K562 (cell line): ENCODE measurements around the gene PLEKHG5. TPM values are rescaled to one million over a fixed set of nuclear protein-coding genes. Genes with fewer than 3 reads are reported as not detected.
A peak's percentile ranks its signal among the peaks of the same experiment; 100 is the strongest.

Source experiments
- ATAC-seq: fragments of 200-7000 bp; cut with Tn5 transposase; 3 replicates; pipeline ENCODE4 v1.9.1; 2020; ENCODE audit warnings: moderate library complexity
- BruUV-seq: library from RNA; stranded (reverse); fragments of 400-500 nt; replicated peaks from 2 replicates; lab custom pipeline; 2021; lab: Mats Ljungman, UMichigan
- CTCF ChIA-PET: fragments of 300-600 bp; formaldehyde crosslinking; extraction: SDS; loops from one replicate; lab custom pipeline; 2021; ENCODE audit warnings: low intra/inter-chr PET ratio; lab: Yijun Ruan, JAX
- POLR2A ChIA-PET: fragments of 300-600, 350-650 bp; sonication (Branson Sonifier 250); formaldehyde crosslinking; extraction: SDS; loops from one replicate; lab custom pipeline; 2021; ENCODE audit warnings: antibody characterized with exemption, inconsistent platforms; lab: Yijun Ruan, JAX
- DNase-seq, 4 experiments: peaks; one replicate each; pipeline versions ENCODE4 v3.0.0 to v3.0.0-alpha.2; 2011 to 2018; ENCODE audit warnings: low spot score in 3 of 4, mixed read lengths in 3 of 4; ENCODE audit errors: extremely low read depth in 1 of 4
- FAIRE-seq: peaks from 2 replicates; lab custom pipeline; 2011; peaks lifted over from hg19 to GRCh38; lab: Jason Lieb, UNC
- H2AFZ ChIP-seq: 2 replicates; pipeline ENCODE4 v1.6.0; 2011; ENCODE audit warnings: low read depth, low read length, control low read depth, inconsistent platforms
- H3K27ac ChIP-seq: fragments of 200-600 bp; 3 replicates; pipeline ENCODE4 v1.8.0; 2011; ENCODE audit warnings: low read depth, mild to moderate bottlenecking, control low read depth, inconsistent platforms, low read length, moderate library complexity, mixed read lengths; ENCODE audit errors: extremely low read depth
- H3K27me3 ChIP-seq, 2 experiments: fragments of 300-600 bp in 1 of 2; 2 replicates in 1 of 2; 3 replicates in 1 of 2; pipeline versions ENCODE4 v1.6.0 to v1.8.0; 2011; ENCODE audit warnings: inconsistent platforms in 2 of 2, low read length in 2 of 2, mild to moderate bottlenecking in 1 of 2, mixed read lengths in 1 of 2, moderate library complexity in 1 of 2; ENCODE audit not compliant: control insufficient read depth in 2 of 2, insufficient read depth in 2 of 2
- H3K36me3 ChIP-seq: fragments of 300-600 bp; 3 replicates; pipeline ENCODE4 v1.8.0; 2011; ENCODE audit warnings: mild to moderate bottlenecking, low read length, inconsistent platforms; ENCODE audit not compliant: control insufficient read depth, insufficient read depth
- H3K4me1 ChIP-seq, 2 experiments: fragments of 200-600 bp in 1 of 2; replicated peaks in 1 of 2; 2 replicates in 1 of 2; 3 replicates in 1 of 2; pipeline versions ENCODE4 v1.5.1 to v1.8.0; 2011; ENCODE audit warnings: inconsistent platforms in 2 of 2, low read length in 2 of 2, mild to moderate bottlenecking in 1 of 2, mixed read lengths in 1 of 2, moderate library complexity in 1 of 2; ENCODE audit not compliant: control insufficient read depth in 2 of 2, insufficient read depth in 2 of 2
- H3K4me2 ChIP-seq: 2 replicates; pipeline ENCODE4 v1.6.1; 2011; ENCODE audit warnings: low read length, control low read depth, inconsistent platforms, mixed read lengths; ENCODE audit not compliant: insufficient read depth
- H3K4me3 ChIP-seq: fragments of 200-600 bp; sonication (generic), shearing (Covaris generic); 2 replicates; pipeline ENCODE4 v1.5.1; 2016; ENCODE audit warnings: control low read depth, inconsistent platforms
- H3K79me2 ChIP-seq: fragments of 200-600 bp; 3 replicates; pipeline ENCODE4 v1.8.0; 2011; ENCODE audit warnings: low read length, inconsistent platforms; ENCODE audit not compliant: control insufficient read depth, insufficient read depth
- H3K9ac ChIP-seq, 2 experiments: 2 replicates each; pipeline versions ENCODE4 v1.6.0 to v1.6.1; 2011; ENCODE audit warnings: low read depth in 2 of 2, low read length in 2 of 2, control low read depth in 1 of 2, inconsistent platforms in 1 of 2, mild to moderate bottlenecking in 1 of 2, mixed read lengths in 1 of 2; ENCODE audit not compliant: insufficient read depth in 1 of 2
- H3K9me1 ChIP-seq: one replicate; pipeline ENCODE4 v1.6.0; 2011; ENCODE audit warnings: inconsistent platforms, mild to moderate bottlenecking, low read length, moderate library complexity; ENCODE audit not compliant: control insufficient read depth, insufficient read depth
- H3K9me3 ChIP-seq: replicated peaks from 2 replicates; pipeline ENCODE4 v1.5.1; 2011; ENCODE audit warnings: low read depth, low read length, inconsistent platforms; ENCODE audit not compliant: control insufficient read depth, insufficient read depth
- H4K20me1 ChIP-seq: replicated peaks from 2 replicates; pipeline ENCODE4 v1.6.1; 2011; ENCODE audit warnings: low read length, inconsistent platforms, mixed read lengths; ENCODE audit not compliant: control insufficient read depth, insufficient read depth
- JUN ChIP-seq, 2 experiments: sonication (generic) in 1 of 2; formaldehyde crosslinking in 1 of 2; IDR thresholded peaks; 2 replicates each; pipeline versions ENCODE4 v1.6.1 to v1.8.0; 2012 to 2022; ENCODE audit warnings: borderline replicate concordance in 2 of 2, mild to moderate bottlenecking in 2 of 2, improper control_type of control experiment in 1 of 2, low read depth in 1 of 2, low read length in 1 of 2, missing genetic modification reagents in 1 of 2
- LCOR ChIP-seq: sonication (generic); formaldehyde crosslinking; IDR thresholded peaks from 2 replicates; pipeline ENCODE4 v1.8.0; 2022; ENCODE audit warnings: mild to moderate bottlenecking, missing genetic modification reagents
- RUNX1 ChIP-seq: sonication (generic); IDR thresholded peaks from 2 replicates; pipeline ENCODE4 v1.6.1; 2016; ENCODE audit warnings: antibody characterized with exemption, low read depth
- ZNF695 ChIP-seq: fragments of 450-650 bp; formaldehyde crosslinking; IDR thresholded peaks from 2 replicates; pipeline ENCODE4 v1.4.0; 2020; ENCODE audit warnings: mild to moderate bottlenecking, moderate library complexity
- ZSCAN29 ChIP-seq: fragments of 450-650 bp; IDR thresholded peaks from 2 replicates; pipeline ENCODE4 v1.6.1; 2017
- WGBS: fragments of 100-300 bp; shearing (Covaris generic); methylation state at CpG from one replicate; pipeline ENCODE4 v1.1.6; 2016; ENCODE audit warnings: low coverage, mixed read lengths; ENCODE audit not compliant: insufficient coverage; ENCODE audit errors: missing lambda C conversion rate; 5-methylcytosine and 5-hydroxymethylcytosine counted together
- in situ Hi-C: fragments of 300-500 bp; cut with MboI; formaldehyde crosslinking; loops from 4 replicates; pipeline ENCODE4 v1.15.0; 2018; ENCODE audit warnings: inconsistent platforms, mixed read lengths
- intact Hi-C: fragments of 100-400 bp; cut with micrococcal nuclease; formaldehyde crosslinking; loops from 2 replicates; pipeline ENCODE4 v1.14.2; 2022
- polyA plus RNA-seq, 8 experiments: library from polyadenylated mRNA; depleted of rRNA in 4 of 8; stranded (reverse) in 5 of 8; unstranded in 3 of 8; fragments of >200 nt; fragmentation: Nextera tagmentation in 2 of 8; fragmentation: Illumina TruSeq in 1 of 8; extraction: Ambion mirVana in 2 of 8; extraction: Trizol in 1 of 8; gene quantifications; 2 replicates each; pipeline versions ENCODE4 v1.2.1 to v1.2.3, GENCODE V29; 2011 to 2014; ENCODE audit warnings: inconsistent platforms in 1 of 8, missing spikeins in 1 of 8
- total RNA-seq, 7 experiments: library from RNA; depleted of rRNA in 6 of 7; stranded (reverse); fragments of >200 nt in 6 of 7; fragmentation: Illumina TruSeq in 2 of 7; extraction: Trizol in 2 of 7; gene quantifications; 2 replicates each; pipeline versions ENCODE4 v1.2.1 to v1.2.3, GENCODE V29; 2011 to 2021; ENCODE audit warnings: low replicate concordance in 1 of 7

Gene PLEKHG5
- total and polyA plus RNA-seq, 9 of the 15 experiments (the other 6 are each of a cell fraction or from before 2014, with no cell fraction given) = 0.04 to 0.29 (median 0.09) TPM; not detected in 3

GRCh38 chr1:6476483-6476882 is 15.0 kb downstream of the PLEKHG5 start:
- no peak for TF ChIP-seq JUN (IDR thresholded peaks at IDR 0.05; ENCODE audit: borderline replicate concordance, low read depth, low read length)
- no peak for TF ChIP-seq JUN (CRISPR knock-in tag; IDR thresholded peaks at IDR 0.05; ENCODE audit: borderline replicate concordance)
- no peak for TF ChIP-seq ZSCAN29
- no peak for TF ChIP-seq RUNX1
- TF ChIP-seq ZNF695 (CRISPR knock-in tag) = no peak
- no peak for TF ChIP-seq LCOR (CRISPR knock-in tag)
- Histone ChIP-seq H3K36me3 (no peaks in the 10 kb centered on the region), H3K27ac (no peak overlapping the region), H3K4me2 (no peak overlapping the region), H3K9me1 (no peaks in the 10 kb centered on the region), H3K79me2 (no peaks in the 10 kb centered on the region), H3K27me3 (peaks cover 35 to 74% of the 10 kb centered on the region in 2 experiments), H3K4me3 (no peak overlapping the region), H2AFZ (no peak overlapping the region), H3K9ac (0 out of 4 replicates have a peak overlapping the region, but pooled peaks of 1 of the 2 experiments have one; percentile 17), H3K9me3 (no peaks in the 10 kb centered on the region), H4K20me1 (peaks cover 28% of the 10 kb centered on the region), H3K4me1 (peaks cover 3 to 42% of the 10 kb centered on the region in 2 experiments; a peak in 3 of 5 replicates)
- intact Hi-C loops (no loop called here), in situ Hi-C loops (loop anchor here (25.0 kb wide), 1 partner anchor 736 kb away; no protein-coding TSS in a partner anchor)
- ChIA-PET CTCF (no interaction called here), POLR2A (interaction anchor here (0.5 kb wide), 1 partner anchor 56 kb away, joined by 3 read pairs; no protein-coding TSS in a partner anchor)
- BruUV-seq = no TSS peak
- WGBS = 21% methylated on average over 5 of the region's 5 CpGs
- DNase-seq (no peak), FAIRE-seq (no peak), ATAC-seq (no peak)
